Uterus (tissue), 2 donors: ENCODE measurements around the gene ELOB.

Experiments used
- POLR2A ChIP-seq, 2 donors: fragments of 450-650 bp; IDR thresholded peaks; one replicate each; pipeline ENCODE4 v1.6.1; 2016; ENCODE audit warnings: antibody characterized with exemption in 2 of 2, mild to moderate bottlenecking in 1 of 2, moderate library complexity in 1 of 2
- TF ChIP-seq, protein P1 (sequence below), 4 experiments: fragments of 200-600 bp in 2 of 4; fragments of 450-650 bp in 2 of 4; sonication (generic) in 2 of 4; IDR thresholded peaks; one replicate each; pipeline ENCODE4 v1.5.1; 2016 to 2019; ENCODE audit warnings: antibody characterized with exemption in 4 of 4, mild to moderate bottlenecking in 2 of 4, moderate library complexity in 1 of 4

DNA sequence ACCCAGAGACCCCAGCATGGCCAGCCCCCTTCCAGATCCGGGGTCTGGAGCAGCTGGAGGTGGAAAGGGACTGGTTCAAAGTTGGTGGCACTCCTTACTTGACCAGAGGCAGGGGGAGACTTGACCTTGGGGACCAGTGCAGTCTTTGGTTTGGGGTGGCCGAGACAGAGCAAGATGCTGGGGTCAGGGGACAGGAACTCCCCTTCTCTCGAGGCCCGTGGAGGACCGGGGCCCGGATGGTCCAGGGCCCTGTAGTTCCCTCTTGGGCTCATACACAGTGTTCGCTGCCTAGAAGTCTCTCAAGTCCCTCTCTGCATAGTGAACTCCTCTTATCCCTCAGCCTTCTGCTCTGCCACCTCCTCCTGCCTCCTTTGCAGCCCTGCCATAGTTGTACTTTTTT is 10.9 kb upstream of the ELOB start:
- no peak for TF ChIP-seq POLR2A (IDR thresholded peaks at IDR 0.05)
- TF ChIP-seq, protein P1, sequence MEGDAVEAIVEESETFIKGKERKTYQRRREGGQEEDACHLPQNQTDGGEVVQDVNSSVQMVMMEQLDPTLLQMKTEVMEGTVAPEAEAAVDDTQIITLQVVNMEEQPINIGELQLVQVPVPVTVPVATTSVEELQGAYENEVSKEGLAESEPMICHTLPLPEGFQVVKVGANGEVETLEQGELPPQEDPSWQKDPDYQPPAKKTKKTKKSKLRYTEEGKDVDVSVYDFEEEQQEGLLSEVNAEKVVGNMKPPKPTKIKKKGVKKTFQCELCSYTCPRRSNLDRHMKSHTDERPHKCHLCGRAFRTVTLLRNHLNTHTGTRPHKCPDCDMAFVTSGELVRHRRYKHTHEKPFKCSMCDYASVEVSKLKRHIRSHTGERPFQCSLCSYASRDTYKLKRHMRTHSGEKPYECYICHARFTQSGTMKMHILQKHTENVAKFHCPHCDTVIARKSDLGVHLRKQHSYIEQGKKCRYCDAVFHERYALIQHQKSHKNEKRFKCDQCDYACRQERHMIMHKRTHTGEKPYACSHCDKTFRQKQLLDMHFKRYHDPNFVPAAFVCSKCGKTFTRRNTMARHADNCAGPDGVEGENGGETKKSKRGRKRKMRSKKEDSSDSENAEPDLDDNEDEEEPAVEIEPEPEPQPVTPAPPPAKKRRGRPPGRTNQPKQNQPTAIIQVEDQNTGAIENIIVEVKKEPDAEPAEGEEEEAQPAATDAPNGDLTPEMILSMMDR (IDR thresholded peaks at IDR 0.05): no peak
